HTERT RPE-1 (cell line): ENCODE measurements around the gene ACSF2.
"Not testable (repeated sequence)": the region's sequence is repeated elsewhere in the genome, so short reads cannot be mapped to it uniquely, and the experiment has no call there.

Experiments
- in situ Hi-C: fragments of 300-500 bp; cut with MboI; formaldehyde crosslinking; loops from 4 replicates; pipeline ENCODE4 v1.14.3; 2020; ENCODE audit warnings: low sequenced_read_pairs

The ACSF2 gene

GRCh38 chr17:50406578-50406977 lies 19.4 kb upstream of the ACSF2 start:
- in situ Hi-C loops, result no loop called here

DNA sequence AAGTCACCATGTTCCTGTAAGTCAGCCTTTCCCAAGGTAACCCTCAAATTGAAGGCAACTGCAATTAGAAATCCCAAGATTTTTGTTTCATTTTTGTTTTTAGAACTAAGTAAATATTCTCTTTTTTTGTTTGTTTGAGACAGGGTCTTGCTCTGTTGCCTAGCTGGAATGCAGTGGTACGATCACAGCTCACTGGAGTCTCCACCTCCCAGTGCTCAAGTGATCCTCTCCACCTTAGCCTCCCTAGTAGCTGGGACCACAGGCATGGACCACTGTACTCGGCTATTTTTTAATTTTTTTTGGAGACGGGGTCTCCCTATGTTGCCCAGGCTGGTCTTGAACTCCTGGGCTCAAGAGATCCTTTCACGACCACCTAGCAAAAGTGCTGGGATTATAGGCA lies 18.1 kb upstream of the ACSF2 start:
- in situ Hi-C loops, result no loop called here

- in situ Hi-C loops, result no loop called here
These were observed 13.8 kb upstream of the ACSF2 start for GRCh38 chr17:50412188-50412732.

- in situ Hi-C loops, result no loop called here
These were observed 11.2 kb upstream of the ACSF2 start for GRCh38 chr17:50414808-50415207.

DNA sequence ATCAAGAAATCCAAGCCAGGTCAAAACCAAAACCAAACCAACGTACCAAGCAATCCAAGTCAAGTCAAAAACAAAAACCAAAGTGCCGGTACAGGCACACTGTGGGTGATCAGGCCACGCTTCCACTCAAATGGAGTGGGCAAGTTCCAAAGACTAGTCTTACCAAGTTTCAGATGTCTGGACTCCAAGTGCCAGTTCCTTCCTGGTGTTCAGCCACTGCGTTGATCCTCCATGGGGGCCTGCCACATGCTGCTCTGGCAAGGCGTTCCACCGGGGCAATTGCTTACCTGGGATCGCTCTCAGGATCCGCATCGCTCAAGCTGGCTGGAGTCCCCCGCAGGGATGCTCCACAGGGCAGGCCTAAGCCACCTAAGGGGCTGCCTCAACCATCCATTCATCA lies 6.4 kb upstream of the ACSF2 start:
- in situ Hi-C loops, result not testable (repeated sequence)

- in situ Hi-C loops, result no loop called here
These were observed 5.5 kb upstream of the ACSF2 start for GRCh38 chr17:50420419-50421112.

GRCh38 chr17:50421308-50422051 lies 4.5 kb upstream of the ACSF2 start:
- in situ Hi-C loops, result no loop called here

- in situ Hi-C loops, result no loop called here
These were observed 3.3 kb upstream of the ACSF2 start for GRCh38 chr17:50422738-50423137.

DNA sequence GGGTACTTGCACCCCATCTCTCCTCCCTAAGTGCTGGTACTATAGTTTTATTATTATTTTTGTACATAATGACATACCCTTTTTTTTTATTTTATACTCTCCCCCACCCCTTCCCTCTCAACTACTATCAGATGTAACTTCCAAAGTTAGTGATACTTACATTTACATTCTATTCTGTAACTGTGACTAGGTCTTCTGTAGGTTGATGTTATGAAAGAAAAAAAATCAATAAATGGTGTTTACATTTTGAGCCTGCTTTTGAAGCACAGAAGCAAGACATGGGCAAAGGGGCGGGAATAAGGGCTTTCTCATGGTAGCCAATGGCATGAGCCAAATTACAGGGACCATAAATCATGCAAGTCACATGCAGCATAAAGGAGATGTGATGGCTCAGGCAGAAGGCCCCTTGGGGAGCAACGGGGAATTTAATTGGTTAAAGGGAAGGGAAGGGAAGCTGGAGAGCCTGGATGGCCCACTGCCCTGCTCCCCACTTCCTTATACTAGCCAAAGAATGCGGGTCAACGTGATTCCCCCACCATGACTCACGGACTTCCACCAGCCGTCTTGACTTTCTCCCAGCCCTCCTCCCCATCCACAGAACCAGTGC lies 2.4 kb upstream of the ACSF2 start:
- in situ Hi-C loops, result no loop called here

DNA sequence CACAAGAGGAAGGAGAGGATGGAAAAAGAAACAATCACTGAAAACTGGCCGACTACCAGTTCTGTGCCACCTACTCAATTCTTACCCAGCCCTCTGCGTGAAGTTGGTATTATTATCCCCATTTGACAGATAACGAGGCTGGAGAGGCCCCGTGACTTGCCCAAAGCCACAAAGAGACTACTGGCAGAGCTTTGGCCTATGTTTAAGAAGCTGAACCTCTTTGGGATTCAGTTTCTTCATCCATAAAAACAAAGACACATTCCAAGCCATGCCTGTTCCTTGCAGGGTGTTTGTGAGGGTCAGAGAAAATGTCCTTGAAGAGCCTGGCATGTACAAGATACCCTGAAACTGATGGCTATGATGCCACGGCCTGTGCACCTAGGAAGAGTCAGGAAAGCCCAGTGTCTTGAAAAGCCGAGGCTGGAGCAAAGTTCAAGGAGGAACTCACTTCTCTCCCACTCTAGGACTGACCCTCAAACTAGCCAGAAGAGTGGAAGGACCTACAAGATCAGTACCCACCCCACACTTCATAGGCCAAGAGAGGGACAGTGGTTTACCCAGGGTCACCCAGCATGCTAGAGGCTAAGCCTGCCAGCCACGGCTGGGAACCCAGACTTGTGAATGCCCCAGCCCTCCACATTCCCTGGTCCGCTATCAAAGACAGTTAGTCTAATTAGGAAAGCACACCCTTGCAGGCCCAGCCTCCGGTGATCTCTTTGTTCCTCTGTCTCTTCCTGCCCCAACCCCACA lies 1.6 kb upstream of the ACSF2 start:
- in situ Hi-C loops, result no loop called here

DNA sequence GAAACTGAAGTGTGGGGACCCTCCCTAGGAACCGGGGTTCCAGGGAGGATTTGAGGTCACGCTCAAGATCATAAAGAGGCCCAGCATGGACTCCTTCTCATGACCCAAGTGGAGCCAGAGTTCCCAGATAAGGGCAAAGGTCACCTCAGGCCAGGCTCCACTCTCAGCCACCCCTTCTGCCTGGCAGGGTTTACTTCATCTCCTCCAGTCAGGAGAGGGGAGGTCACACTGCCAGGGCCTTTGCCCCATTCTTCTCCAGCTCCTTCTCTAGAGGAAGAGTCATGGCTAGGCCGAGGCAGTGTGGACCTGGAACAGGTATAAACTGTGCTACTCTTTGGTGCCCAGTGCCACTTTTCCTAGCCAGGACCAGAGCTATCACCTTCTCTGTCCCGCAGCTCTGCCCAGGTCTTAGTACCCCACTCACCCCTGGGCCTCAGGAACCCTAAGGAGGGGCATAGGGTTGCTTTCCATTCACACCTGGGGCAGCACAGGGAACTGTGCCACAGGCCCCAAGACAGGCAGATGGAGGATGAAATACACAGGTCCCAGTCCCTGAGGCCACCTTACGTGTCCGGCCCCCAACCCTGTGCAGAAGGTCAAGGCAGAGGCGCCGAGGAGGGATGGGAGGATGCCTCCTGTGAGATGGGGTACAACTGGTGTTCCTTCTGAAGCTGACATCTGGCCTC lies 879 bp upstream of the ACSF2 start:
- in situ Hi-C loops, result no loop called here

- in situ Hi-C loops, result no loop called here
These were observed 409 bp downstream of the ACSF2 start for GRCh38 chr17:50426472-50426782.

GRCh38 chr17:50426814-50427787 lies 1.1 kb downstream of the ACSF2 start:
- in situ Hi-C loops, result no loop called here

GRCh38 chr17:50428126-50428525 lies 2.1 kb downstream of the ACSF2 start:
- in situ Hi-C loops, result not testable (repeated sequence)

DNA sequence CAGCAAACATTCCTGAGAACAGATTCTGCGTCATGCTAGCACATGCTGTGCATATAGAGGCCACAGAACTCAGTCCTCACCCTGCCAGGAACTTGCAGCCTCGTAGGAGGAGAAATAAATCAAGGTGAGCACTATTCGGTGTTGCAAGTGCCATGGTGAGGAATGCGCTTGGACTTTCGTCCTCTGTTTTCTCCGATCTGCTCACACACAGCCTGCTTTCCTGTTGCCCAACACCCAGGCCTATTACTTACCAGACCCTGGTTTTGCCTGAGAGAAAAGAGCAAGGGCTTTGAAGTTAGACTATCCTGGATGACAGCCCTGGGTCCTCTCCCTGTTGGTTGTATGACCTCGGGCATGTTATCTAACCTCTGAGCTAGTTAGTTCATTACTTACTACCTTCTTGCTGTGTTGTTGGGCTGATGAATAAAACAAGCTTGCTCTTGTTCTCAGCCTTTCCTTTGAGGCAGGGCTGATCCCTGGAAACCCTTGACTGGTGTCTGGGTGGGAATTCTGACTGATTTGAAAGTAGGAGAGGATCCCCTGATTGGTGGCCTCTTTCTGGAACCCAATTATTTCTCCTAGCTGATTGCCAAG lies 2.9 kb downstream of the ACSF2 start:
- in situ Hi-C loops, result no loop called here

DNA sequence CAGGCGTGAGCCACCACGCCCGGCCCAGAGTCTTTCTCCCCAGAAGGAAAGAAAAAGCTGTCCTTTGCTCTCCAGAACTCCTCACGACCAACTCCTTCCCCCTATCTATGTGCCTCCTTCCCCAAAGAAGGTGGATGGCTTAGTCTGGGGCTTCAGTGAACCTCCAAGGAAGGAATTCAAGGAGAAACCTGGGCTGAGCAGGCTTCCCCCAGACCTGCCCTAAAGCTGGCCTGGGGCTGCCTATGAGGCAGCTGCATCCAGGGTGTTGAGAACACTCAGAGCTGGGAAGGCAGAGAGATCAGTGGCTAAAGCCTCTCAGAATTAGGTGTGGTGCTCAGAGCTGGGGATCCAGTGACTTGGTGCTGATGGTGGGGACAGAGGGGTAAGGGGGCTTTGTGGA lies 3.8 kb downstream of the ACSF2 start:
- in situ Hi-C loops, result no loop called here

DNA sequence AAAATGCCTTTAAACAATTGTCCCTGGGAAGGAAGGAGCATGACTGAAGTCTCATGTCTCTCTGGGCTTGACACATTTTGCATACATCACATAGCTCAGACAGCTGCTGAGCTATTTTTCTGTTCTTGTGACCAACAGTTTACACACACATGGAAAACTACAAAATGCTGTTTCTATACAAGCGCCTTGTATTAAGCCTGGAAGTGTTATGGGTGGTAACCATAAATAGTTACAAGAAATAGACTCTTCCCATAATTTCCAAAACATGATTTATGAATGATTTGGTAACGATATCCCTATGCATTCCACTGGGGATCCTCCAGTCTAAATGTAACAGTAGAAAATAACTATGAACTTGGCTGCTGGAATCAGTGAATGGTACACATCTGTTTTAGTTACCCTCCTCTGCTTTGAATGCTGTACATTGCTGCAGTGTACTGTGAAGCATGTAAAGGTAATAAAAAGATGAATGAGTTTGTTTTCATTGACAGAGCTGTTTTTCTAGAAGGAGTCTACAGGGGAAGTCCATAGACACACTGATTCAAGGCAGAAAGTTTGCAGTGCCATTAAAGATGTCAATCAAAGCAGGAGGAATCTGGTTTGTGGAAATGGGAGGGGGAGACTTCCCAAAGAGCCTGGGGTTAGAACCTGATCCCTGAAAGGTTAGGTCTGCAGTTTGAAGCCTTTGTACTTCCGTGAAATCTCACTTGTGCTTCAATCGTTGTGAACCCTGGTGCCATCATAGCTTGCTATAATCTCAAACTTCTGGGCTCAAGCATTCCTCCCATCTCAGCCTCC lies 5.0 kb downstream of the ACSF2 start:
- in situ Hi-C loops, result no loop called here

DNA sequence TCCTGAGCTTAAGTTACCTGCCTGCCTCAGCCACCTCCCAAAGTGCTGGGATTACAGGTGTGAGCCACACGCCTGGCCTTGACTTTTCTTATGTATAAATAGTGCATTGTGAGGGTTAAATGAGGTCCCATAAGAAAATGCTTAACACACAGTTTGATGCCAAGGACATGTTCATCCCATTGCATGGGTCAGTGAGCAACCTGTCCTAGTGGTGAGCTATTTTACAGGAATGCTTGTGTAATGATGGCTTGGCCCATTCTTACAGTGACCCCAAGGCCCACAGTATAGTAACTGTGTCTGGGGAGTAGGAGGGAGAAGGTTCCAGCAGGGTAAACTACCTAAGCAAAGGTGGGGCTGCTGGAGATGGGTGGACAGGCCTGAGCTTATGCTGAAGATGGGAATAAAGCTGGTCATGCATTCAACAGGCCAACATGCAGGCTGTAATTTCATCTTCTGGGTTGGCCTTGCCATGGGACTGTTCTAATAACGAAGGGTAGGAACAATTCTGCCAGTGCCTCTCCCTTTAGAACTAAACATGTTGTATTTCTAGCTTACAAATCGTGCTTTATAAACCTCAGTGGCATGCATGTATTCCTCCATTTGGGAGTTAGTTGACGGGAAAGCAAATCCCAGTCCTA lies 6.2 kb downstream of the ACSF2 start:
- in situ Hi-C loops, result no loop called here
